B cell (primary cell): ENCODE data around the gene DDR1.
"Not testable (repeated sequence)": the region's sequence is repeated elsewhere in the genome, so short reads cannot be mapped to it uniquely, and the experiment has no call there.

Source experiments
- EZH2 ChIP-seq: IDR thresholded peaks from 2 replicates; pipeline ENCODE4 v1.6.1; 2012; ENCODE audit warnings: borderline replicate concordance, low read depth, mild to moderate bottlenecking, moderate library complexity, low read length; ENCODE audit not compliant: insufficient read depth, poor library complexity, severe bottlenecking
- TF ChIP-seq, protein P1 (sequence below): fragments of 200-600 bp; IDR thresholded peaks from one replicate; pipeline ENCODE4 v1.8.0; 2022; ENCODE audit warnings: antibody characterized with exemption, mild to moderate bottlenecking

DNA sequence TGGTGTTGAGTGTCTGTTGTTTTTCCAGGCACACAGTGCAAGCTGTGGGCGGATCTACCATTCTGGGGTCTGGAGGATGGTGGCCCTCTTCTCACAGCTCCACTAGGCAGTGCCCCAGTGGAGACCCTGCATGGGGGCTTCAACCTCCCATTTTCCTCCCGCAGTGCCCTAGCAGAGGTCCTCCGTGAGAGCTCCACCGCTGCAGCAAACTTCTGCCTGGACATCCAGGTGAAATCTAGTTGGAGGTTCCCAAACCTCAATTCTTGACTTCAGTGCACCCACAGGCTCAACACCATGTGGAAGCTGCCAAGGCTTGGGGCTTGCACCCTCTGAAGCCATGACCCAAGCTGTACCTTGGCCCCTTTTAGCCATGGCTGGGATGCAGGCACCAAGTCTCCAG lies 24.6 kb upstream of the DDR1 start:
- TF ChIP-seq, protein P1, sequence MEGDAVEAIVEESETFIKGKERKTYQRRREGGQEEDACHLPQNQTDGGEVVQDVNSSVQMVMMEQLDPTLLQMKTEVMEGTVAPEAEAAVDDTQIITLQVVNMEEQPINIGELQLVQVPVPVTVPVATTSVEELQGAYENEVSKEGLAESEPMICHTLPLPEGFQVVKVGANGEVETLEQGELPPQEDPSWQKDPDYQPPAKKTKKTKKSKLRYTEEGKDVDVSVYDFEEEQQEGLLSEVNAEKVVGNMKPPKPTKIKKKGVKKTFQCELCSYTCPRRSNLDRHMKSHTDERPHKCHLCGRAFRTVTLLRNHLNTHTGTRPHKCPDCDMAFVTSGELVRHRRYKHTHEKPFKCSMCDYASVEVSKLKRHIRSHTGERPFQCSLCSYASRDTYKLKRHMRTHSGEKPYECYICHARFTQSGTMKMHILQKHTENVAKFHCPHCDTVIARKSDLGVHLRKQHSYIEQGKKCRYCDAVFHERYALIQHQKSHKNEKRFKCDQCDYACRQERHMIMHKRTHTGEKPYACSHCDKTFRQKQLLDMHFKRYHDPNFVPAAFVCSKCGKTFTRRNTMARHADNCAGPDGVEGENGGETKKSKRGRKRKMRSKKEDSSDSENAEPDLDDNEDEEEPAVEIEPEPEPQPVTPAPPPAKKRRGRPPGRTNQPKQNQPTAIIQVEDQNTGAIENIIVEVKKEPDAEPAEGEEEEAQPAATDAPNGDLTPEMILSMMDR = not testable (repeated sequence)
- TF ChIP-seq EZH2 = not testable (repeated sequence)
